B cell (primary cell): ENCODE measurements around the gene ZNF365.

Experiments
- CTCF ChIP-seq: fragments of 200-600 bp; IDR thresholded peaks from one replicate; pipeline ENCODE4 v1.8.0; 2022; ENCODE audit warnings: antibody characterized with exemption, mild to moderate bottlenecking
- EZH2 ChIP-seq: IDR thresholded peaks from 2 replicates; pipeline ENCODE4 v1.6.1; 2012; ENCODE audit warnings: borderline replicate concordance, low read depth, mild to moderate bottlenecking, moderate library complexity, low read length; ENCODE audit not compliant: insufficient read depth, poor library complexity, severe bottlenecking

- no peak for TF ChIP-seq CTCF
- no peak for TF ChIP-seq EZH2
Measured at GRCh38 chr10:62426086-62426485, 51.9 kb downstream of the ZNF365 start.
